CD14-positive monocyte (primary cell): ENCODE results near the gene THSD4. TPM values are rescaled to one million over a fixed set of nuclear protein-coding genes. Genes with fewer than 3 reads are reported as not detected.

Experiments used
- DNase-seq, 3 donors: peaks; one replicate each; pipeline ENCODE4 v3.0.0-alpha.2; 2011 to 2022
- H2AFZ ChIP-seq: 2 replicates; pipeline ENCODE4 v1.6.0; 2012; ENCODE audit warnings: mild to moderate bottlenecking, low read depth, low read length, inconsistent platforms; ENCODE audit not compliant: insufficient read depth, poor library complexity, severe bottlenecking
- H3K27ac ChIP-seq, 2 donors: 1 replicate in 1 of 2; 2 replicates in 1 of 2; pipeline ENCODE4 v1.5.1; 2012 to 2013; ENCODE audit warnings: low read length in 2 of 2, control low read depth in 1 of 2, inconsistent platforms in 1 of 2, low read depth in 1 of 2, mild to moderate bottlenecking in 1 of 2
- H3K27me3 ChIP-seq, 2 donors: one replicate each; pipeline versions ENCODE4 v1.6.0 to v1.6.1; 2011 to 2013; ENCODE audit warnings: low read length in 2 of 2; ENCODE audit not compliant: control insufficient read depth in 2 of 2, insufficient read depth in 2 of 2
- H3K36me3 ChIP-seq, 2 donors: replicated peaks in 1 of 2; 1 replicate in 1 of 2; 2 replicates in 1 of 2; pipeline versions ENCODE4 v1.5.1 to v1.6.1; 2012 to 2013; ENCODE audit warnings: low read length in 2 of 2, control low read depth in 1 of 2, inconsistent platforms in 1 of 2, mild to moderate bottlenecking in 1 of 2; ENCODE audit not compliant: insufficient read depth in 2 of 2, control insufficient read depth in 1 of 2
- H3K4me1 ChIP-seq, 2 donors: 1 replicate in 1 of 2; 2 replicates in 1 of 2; pipeline versions ENCODE4 v1.5.1 to v1.6.1; 2012 to 2013; ENCODE audit warnings: low read length in 2 of 2, control low read depth in 1 of 2, inconsistent platforms in 1 of 2, mild to moderate bottlenecking in 1 of 2, moderate library complexity in 1 of 2; ENCODE audit not compliant: insufficient read depth in 2 of 2, control insufficient read depth in 1 of 2
- H3K4me2 ChIP-seq: replicated peaks from 2 replicates; pipeline ENCODE3; 2012; ENCODE audit warnings: low read length, moderate library complexity, mild to moderate bottlenecking; ENCODE audit not compliant: poor library complexity, severe bottlenecking; ENCODE audit errors: extremely low read depth
- H3K4me3 ChIP-seq, 3 experiments: fragments of 200-600 bp in 1 of 3; sonication (generic) in 1 of 3; replicated peaks in 1 of 3; 1 replicate in 2 of 3; 2 replicates in 1 of 3; pipeline ENCODE4 v1.5.1; 2011 to 2013; ENCODE audit warnings: low read length in 3 of 3, mild to moderate bottlenecking in 3 of 3, control low read depth in 2 of 3, low read depth in 2 of 3, inconsistent platforms in 1 of 3, moderate library complexity in 1 of 3
- H3K79me2 ChIP-seq: 2 replicates; pipeline ENCODE4 v1.6.0; 2012; ENCODE audit warnings: mild to moderate bottlenecking, control low read depth, inconsistent platforms, low read length, moderate library complexity; ENCODE audit not compliant: insufficient read depth
- H3K9ac ChIP-seq: 2 replicates; pipeline ENCODE4 v1.6.0; 2017; ENCODE audit warnings: low read length, mild to moderate bottlenecking; ENCODE audit not compliant: insufficient read depth, poor library complexity, severe bottlenecking
- H3K9me3 ChIP-seq, 2 donors: replicated peaks in 1 of 2; 1 replicate in 1 of 2; 2 replicates in 1 of 2; pipeline versions ENCODE4 v1.5.1 to v1.6.1; 2012 to 2013; ENCODE audit warnings: low read length in 2 of 2, control low read depth in 1 of 2; ENCODE audit not compliant: control insufficient read depth in 1 of 2, insufficient read depth in 1 of 2
- H4K20me1 ChIP-seq: 2 replicates; pipeline ENCODE4 v1.6.0; 2012; ENCODE audit warnings: mild to moderate bottlenecking, low read length, control low read depth, moderate library complexity; ENCODE audit not compliant: insufficient read depth
- H3K27ac Mint-ChIP-seq, 7 donors: one replicate each; pipeline ENCODE4 v1.8.0; 2020; ENCODE audit warnings: mild to moderate bottlenecking in 7 of 7, mixed read lengths in 7 of 7, moderate library complexity in 6 of 7, inconsistent platforms in 2 of 7
- H3K27me3 Mint-ChIP-seq, 3 donors: one replicate each; pipeline ENCODE4 v1.8.0; 2021 to 2022; ENCODE audit warnings: low read depth in 3 of 3, mild to moderate bottlenecking in 3 of 3, mixed read lengths in 3 of 3, moderate library complexity in 3 of 3, inconsistent platforms in 1 of 3
- H3K36me3 Mint-ChIP-seq, 2 donors: one replicate each; pipeline ENCODE4 v1.8.0; 2020; ENCODE audit warnings: mixed read lengths in 2 of 2, inconsistent platforms in 1 of 2, mild to moderate bottlenecking in 1 of 2
- H3K4me1 Mint-ChIP-seq: one replicate; pipeline ENCODE4 v1.8.0; 2020; ENCODE audit warnings: mild to moderate bottlenecking, mixed read lengths
- H3K4me3 Mint-ChIP-seq, 2 donors: one replicate each; pipeline ENCODE4 v1.8.0; 2020; ENCODE audit warnings: mild to moderate bottlenecking in 2 of 2, mixed read lengths in 2 of 2, moderate library complexity in 1 of 2
- H3K9me3 Mint-ChIP-seq, 7 donors: one replicate each; pipeline ENCODE4 v1.8.0; 2020 to 2022; ENCODE audit warnings: mixed read lengths in 7 of 7, mild to moderate bottlenecking in 6 of 7, moderate library complexity in 6 of 7, inconsistent platforms in 2 of 7
- CTCF ChIP-seq: fragments of 200-600 bp; IDR thresholded peaks from one replicate; pipeline ENCODE4 v1.8.0; 2022; ENCODE audit warnings: antibody characterized with exemption, mild to moderate bottlenecking
- WGBS: methylation state at CpG from one replicate; pipeline ENCODE4 v1.1.5; 2013; ENCODE audit warnings: missing lambda C conversion rate; ENCODE audit not compliant: insufficient coverage; 5-methylcytosine and 5-hydroxymethylcytosine counted together
- intact Hi-C, 2 donors: fragments of 100-400 bp; cut with micrococcal nuclease; formaldehyde crosslinking; loops; one replicate each; pipeline versions ENCODE4 v1.15.0 to v1.15.1; 2023
- polyA plus RNA-seq, 3 donors: library from polyadenylated mRNA; depleted of rRNA in 1 of 3; unstranded in 2 of 3; stranded (reverse) in 1 of 3; fragments of 300-500 nt in 2 of 3; fragments of >200 nt in 1 of 3; fragmentation: Illumina TruSeq in 2 of 3; gene quantifications; 1 replicate in 2 of 3; 2 replicates in 1 of 3; pipeline ENCODE4 v1.2.3, GENCODE V29; 2012 to 2021

The THSD4 gene
- polyA plus RNA-seq, 3 donors, result not detected

- no peaks in the 10 kb centered on the region for H4K20me1 ChIP-seq
- no peaks in the 10 kb centered on the region for H3K9me3 ChIP-seq
- intact Hi-C loops, result no loop called here
- no peak for DNase-seq
- no peak overlapping the region for H3K27ac ChIP-seq
- no peaks in the 10 kb centered on the region for H3K79me2 ChIP-seq
- no peak overlapping the region for H3K4me2 ChIP-seq
- H3K4me1 ChIP-seq, result no peaks in the 10 kb centered on the region
- no peak overlapping the region for H3K27ac Mint-ChIP-seq
- H2AFZ ChIP-seq, result no peak overlapping the region
- H3K27me3 Mint-ChIP-seq, result peaks cover 3 to 6% (median 4%) of the 10 kb centered on the region in 3 donors
- no peaks in the 10 kb centered on the region for H3K36me3 ChIP-seq
- H3K4me1 Mint-ChIP-seq, result no peaks in the 10 kb centered on the region
- no peaks in the 10 kb centered on the region for H3K9me3 Mint-ChIP-seq
- TF ChIP-seq CTCF, result no peak
- 75% methylated on average over 4 of the region's 7 CpGs for WGBS
- no peak overlapping the region for H3K9ac ChIP-seq
- H3K27me3 ChIP-seq, result no peaks in the 10 kb centered on the region
- no peak overlapping the region for H3K4me3 Mint-ChIP-seq
- no peak overlapping the region for H3K4me3 ChIP-seq
- H3K36me3 Mint-ChIP-seq, result no peaks in the 10 kb centered on the region
Measured at GRCh38 chr15:71786673-71787072, 671.4 kb downstream of the THSD4 start.

GRCh38 chr15:71788646-71789579, 673.6 kb downstream of the THSD4 start:
- H3K4me1 Mint-ChIP-seq, result no peaks in the 10 kb centered on the region
- Histone ChIP-seq H2AFZ (no peak overlapping the region), H3K27ac (no peak overlapping the region), H3K9ac (no peak overlapping the region), H4K20me1 (no peaks in the 10 kb centered on the region), H3K79me2 (no peaks in the 10 kb centered on the region), H3K36me3 (no peaks in the 10 kb centered on the region), H3K4me2 (no peak overlapping the region), H3K9me3 (no peaks in the 10 kb centered on the region), H3K27me3 (no peaks in the 10 kb centered on the region), H3K4me3 (no peak overlapping the region), H3K4me1 (no peaks in the 10 kb centered on the region)
- intact Hi-C loops, result no loop called here
- H3K27ac Mint-ChIP-seq, result no peak overlapping the region
- peaks cover 0 to 2% (median 0%) of the 10 kb centered on the region in 7 donors for H3K9me3 Mint-ChIP-seq
- no peak overlapping the region for H3K4me3 Mint-ChIP-seq
- DNase-seq, result no peak
- 94% methylated on average over 14 of the region's 15 CpGs for WGBS
- no peak for TF ChIP-seq CTCF
- H3K36me3 Mint-ChIP-seq, result no peaks in the 10 kb centered on the region
- peaks cover 2 to 6% (median 5%) of the 10 kb centered on the region in 3 donors for H3K27me3 Mint-ChIP-seq
